ENCODE results near the gene COL27A1.

Gene COL27A1

DNA sequence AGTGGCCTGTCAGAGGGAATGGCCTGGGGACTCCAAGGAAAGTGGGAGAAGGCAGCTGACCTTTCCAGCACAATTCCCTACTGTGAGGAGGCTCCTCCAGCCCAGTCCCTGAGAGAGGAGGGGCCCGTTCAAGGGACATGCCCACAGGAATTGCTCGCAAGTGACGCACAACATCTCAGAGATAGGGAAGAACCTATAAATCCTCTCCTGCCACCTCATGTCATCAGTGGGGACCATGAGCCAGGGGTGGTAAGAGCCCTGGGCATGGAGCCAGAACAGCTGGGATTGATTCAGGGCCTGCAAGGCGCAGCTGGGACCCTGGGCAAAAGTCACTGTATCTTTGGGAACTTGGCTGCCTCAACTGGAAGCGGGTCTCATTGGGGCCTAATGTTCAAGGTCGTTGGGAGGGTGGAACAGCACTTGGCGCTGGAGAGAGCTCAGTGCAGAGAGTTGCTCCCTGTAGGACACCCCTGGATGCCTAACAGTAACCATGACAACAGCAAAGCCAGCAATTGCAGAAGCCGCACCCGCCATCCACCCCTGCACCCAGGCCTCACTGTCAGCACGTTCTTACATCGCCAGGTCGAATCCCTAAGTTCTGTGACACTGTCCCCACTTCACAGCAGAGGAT is 126.3 kb downstream of the COL27A1 start:
- DNase-seq (ENCODE audit: low read depth in 3 of 3, low spot score in 1 of 3): no peak

GRCh38 chr9:114282104-114282485 is 126.8 kb downstream of the COL27A1 start:
- no peak for DNase-seq (ENCODE audit: low read depth in 3 of 3, low spot score in 1 of 3)

DNA sequence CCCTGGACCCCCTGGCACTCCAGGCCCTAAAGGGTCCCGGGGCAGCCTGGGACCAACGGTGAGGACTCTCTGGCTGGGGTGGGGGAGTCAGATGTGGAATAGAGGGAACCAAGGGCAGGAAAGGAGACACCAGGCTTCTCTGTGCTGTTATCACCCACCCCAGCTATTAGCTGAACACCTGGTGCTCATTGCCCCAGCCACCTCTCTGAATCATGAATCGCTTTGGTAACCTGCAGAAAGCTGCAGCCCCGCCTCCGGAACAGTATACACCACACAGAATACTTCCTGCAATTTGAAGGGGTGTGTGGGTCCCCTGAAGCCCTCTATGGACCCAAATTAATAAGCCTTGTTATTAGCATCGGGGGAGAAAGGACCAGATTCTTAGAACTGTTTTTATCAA is 127.2 kb downstream of the COL27A1 start:
- DNase-seq (ENCODE audit: low read depth in 3 of 3, low spot score in 1 of 3): no peak

- DNase-seq (ENCODE audit: low read depth in 3 of 3, low spot score in 1 of 3): no peak
These were observed 127.6 kb downstream of the COL27A1 start for GRCh38 chr9:114282926-114283325.

DNA sequence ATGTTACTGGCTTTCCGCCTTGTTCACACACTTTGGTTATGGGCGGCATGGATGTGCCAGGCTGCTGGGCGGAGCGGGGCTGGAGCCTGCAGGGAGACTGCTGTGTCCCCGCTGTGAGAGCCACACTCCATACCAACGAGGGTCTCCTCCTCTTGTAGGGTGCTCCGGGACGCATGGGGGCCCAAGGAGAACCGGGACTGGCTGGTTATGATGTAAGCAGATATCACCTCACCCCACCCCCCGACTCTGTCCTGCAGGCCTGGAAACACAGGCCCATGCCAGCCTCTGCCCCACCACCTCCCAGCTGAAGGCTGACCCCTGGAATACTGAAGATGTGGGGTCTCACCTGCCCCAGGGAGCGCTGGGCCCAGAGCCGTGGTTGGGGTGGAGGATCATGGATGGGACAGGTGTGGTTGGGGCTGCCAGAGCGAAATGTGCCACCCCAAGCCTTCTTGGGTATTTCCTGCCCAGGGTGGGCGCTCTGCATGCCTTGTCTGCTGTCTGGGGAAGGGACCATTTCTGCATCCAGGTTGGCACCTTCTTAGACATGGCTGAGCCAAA is 128.3 kb downstream of the COL27A1 start:
- DNase-seq (ENCODE audit: low read depth in 3 of 3, low spot score in 1 of 3): no peak

- DNase-seq (ENCODE audit: low read depth in 3 of 3, low spot score in 1 of 3): no peak
These were observed 129.2 kb downstream of the COL27A1 start for GRCh38 chr9:114284316-114285060.

DNA sequence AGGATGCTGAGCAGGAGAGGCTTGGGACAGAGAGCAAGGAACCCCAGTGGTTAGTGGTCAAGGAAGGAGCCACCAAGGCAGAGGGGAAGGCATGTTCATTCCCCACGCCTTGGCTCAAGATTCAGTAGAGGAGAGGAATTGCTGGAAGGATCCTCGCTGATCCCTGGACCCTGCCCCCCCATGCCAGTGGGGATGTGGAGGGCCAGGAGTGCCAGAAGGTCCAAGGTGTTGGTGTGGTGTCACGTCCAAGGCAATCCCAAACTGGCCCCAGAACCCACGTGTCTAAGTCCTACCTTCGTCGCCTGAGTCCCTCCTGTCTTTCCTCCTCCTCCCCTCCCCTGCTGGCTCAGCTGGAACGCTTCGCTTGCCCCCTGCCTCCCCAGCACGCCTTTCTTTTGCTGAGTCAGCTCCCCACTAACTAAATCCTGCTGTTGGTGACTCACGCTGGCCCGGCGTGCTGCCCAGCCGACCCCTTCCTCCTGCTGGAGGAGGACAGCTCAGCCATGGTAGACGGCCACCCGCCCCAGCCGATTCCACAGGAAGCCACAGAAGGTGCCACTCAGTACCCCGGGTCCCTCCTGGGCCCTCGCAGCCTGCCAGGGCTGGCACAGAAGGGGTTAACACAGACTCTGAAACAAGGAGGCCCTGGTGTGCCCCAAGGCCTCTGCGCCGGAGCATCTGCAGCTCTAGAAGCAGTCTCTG is 130.0 kb downstream of the COL27A1 start:
- DNase-seq (ENCODE audit: low read depth in 3 of 3, low spot score in 1 of 3): no peak

GRCh38 chr9:114286146-114286679 is 130.9 kb downstream of the COL27A1 start:
- DNase-seq (ENCODE audit: low read depth in 3 of 3, low spot score in 1 of 3): no peak

DNA sequence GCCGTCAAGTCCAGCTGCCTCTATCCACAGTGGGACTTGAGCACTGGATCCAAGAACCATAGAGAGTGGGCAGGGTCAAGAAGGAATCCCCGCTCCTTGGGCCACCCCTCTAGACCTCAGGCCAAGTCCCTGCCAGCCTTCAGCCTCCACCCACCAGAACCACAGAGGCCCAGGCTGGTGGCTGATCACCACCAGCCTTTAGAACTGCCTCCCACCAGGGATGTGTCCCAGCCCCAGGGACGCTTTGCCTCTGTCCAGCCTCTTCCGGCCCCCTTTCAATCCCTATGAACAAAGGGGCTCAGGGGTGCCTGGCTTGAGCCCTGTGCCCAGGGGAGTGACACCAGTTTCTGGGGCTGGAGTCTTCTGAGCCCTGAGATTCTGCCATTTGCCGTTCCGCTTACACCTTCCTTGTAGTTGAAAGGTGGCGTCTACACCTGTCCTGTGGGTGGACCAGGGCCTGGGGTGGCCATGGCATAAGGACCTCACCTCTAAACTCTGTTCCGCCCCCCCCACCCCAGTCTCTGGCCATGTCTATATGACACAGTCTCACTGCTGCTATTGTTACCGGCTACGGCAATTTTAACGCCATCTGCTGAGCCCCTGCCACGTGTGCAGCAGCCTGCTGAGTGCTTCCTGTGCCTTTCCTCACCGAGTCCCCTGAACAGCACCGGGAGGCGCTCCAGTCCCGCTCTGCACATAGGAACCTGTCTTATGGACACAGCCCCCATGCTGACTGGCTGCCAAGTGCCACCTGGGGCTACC is 131.8 kb downstream of the COL27A1 start:
- no peak for DNase-seq (ENCODE audit: low read depth in 3 of 3, low spot score in 1 of 3)

DNA sequence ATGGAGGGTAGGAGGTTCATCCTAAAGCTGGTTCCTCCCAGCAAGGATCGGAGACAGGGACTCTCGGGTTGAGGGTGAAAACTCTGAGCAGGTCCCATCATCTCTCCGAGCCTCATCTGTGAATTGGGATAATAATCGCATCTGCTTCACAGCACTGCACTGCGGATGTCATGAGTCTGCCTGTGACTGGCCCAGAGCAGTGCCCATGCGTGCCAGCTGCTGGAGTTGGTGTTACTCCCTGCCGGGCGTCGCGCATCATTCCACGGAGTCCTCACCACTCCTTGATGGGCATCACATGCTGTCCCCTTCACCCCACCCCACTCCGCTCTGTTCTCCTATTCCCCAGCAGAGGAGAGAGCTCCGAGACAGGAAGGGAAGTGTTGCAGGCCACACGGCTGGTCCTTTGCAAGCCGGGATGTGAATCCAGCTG is 132.4 kb downstream of the COL27A1 start:
- DNase-seq (ENCODE audit: low read depth in 3 of 3, low spot score in 1 of 3): no peak

GRCh38 chr9:114288193-114289091 is 133.1 kb downstream of the COL27A1 start:
- no peak for DNase-seq (ENCODE audit: low read depth in 3 of 3, low spot score in 1 of 3)

- no peak for DNase-seq (ENCODE audit: low read depth in 3 of 3, low spot score in 1 of 3)
These were observed 133.8 kb downstream of the COL27A1 start for GRCh38 chr9:114289106-114289505.

- DNase-seq (ENCODE audit: low read depth in 3 of 3, low spot score in 1 of 3): no peak
These were observed 134.5 kb downstream of the COL27A1 start for GRCh38 chr9:114289571-114290481.

DNA sequence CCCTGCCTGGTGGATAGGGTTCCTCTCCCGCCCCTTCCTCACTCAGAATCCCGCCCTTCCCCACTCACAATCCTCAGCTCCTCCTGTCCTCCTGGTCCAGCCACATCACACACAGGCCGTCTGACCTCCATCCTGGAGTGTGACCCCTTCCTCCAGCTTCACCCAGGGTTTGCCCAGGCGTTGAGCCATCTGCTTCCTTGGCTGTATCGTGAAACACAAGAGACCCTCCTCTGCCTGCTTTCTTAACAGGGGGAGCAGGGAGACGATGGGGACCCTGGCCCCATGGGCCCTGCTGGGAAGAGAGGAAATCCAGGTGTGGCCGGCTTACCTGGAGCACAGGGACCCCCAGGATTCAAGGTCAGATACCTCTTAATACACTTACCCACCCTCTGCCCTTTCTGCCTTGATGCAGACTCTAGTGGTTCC is 135.2 kb downstream of the COL27A1 start:
- DNase-seq (ENCODE audit: low read depth in 3 of 3, low spot score in 1 of 3): no peak

DNA sequence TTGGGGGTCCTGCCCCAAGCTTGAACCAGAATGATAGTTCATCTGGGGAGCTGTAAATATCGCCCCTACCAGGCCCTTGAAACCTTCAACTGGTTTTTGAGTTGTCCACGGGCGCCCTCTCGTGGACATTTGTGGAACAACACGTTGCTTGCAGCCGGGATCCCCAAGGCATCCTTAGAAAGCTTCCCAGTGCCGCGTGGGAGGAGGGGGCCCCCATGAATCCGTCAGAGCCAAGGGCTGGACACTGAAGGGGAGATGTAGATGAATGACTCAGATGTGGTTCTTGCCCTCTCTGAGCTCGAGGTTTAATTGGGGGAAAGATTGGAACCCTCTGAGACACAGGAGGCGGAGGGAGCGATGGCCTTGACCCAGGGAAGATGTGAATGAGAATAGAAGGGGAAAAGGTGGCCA is 135.7 kb downstream of the COL27A1 start:
- DNase-seq (ENCODE audit: low read depth in 3 of 3, low spot score in 1 of 3): peak; percentile 18 to 63 (median 41)

- no peak for DNase-seq (ENCODE audit: low read depth in 3 of 3, low spot score in 1 of 3)
These were observed 136.7 kb downstream of the COL27A1 start for GRCh38 chr9:114291886-114292590.

DNA sequence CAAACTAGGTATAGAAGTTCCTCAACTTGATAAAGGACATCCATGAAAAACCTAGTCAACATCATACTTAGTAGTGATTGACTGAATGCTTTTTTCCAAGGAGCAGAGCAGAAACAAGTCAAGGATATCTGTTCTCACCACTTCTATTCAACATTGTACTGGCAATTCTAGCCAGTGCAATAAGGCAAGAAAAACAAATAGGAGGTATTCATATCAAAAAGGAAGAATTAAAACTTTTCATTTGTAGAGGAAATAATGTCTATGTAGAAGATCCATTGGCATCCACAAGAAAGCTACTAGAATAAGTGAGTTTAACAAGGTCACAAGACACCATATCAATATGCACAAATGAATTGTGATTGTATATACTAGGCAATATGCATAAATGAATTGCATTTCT is 139.3 kb downstream of the COL27A1 start:
- DNase-seq (ENCODE audit: low read depth in 3 of 3, low spot score in 1 of 3): no peak

- no peak for DNase-seq (ENCODE audit: low read depth in 3 of 3, low spot score in 1 of 3)
These were observed 141.0 kb downstream of the COL27A1 start for GRCh38 chr9:114296338-114296737.
